HuH-7 (cell line): ENCODE data around the gene EDDM3A.
A peak's percentile ranks its signal among the peaks of the same experiment; 100 is the strongest.
"Not testable (repeated sequence)": the region's sequence is repeated elsewhere in the genome, so short reads cannot be mapped to it uniquely, and the experiment has no call there.

Source experiments
- DNase-seq: peaks from one replicate; pipeline ENCODE4 v3.0.0; 2011; ENCODE audit warnings: low spot score

EDDM3A gene

DNA sequence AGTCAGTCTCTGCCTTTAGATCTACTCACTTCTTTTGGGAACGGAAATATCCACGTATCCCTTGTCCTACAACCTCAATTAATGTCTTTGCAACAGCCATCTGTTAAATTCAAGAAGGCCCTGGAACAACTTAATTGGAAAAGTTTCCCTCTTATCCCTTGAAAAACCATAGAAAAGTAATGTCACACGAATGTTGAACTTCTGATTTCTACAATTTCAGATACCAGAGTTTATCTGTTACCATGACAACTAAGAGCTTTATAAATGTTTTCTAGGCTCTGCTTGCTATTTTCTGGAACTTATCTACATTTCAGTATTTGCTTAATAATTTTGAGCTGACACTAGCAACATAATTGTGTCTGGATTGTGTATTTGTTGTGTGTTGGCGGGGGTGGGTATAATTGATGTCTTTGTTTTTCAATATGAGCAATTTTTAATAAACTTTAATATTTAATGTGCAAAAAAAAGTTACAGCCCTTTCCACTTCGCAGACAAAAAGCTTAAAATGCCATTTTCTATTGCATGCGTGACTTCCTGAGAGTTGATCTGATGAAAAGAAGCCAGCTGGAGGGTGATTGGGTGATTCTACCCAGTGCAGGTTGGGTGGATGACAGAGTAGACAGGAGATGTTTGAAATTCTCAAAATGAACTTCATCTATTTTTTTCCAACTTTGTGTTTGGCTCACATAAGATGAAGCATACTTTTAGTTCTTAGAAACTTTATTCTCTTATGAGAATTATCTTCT is 11.8 kb upstream of the EDDM3A start:
- DNase-seq, result no peak

DNA sequence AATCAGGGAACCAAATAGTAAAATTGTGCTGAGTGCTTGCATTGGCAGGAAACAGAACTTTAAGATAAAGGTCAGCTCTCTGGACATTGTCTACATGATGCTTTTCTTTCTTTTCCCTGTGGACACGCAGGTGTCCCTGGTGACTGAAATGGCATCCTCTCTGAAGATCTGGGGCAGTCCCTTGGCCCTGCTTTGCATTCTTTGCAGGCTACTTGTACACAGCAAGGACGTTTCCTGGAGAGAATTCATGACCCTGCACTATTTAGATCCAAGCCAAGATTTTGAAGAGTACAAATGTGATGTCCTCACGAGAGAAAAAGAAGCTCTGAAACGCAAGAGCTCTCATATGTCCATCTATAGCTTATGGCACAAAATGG is 11.3 kb upstream of the EDDM3A start:
- DNase-seq, result no peak

DNA sequence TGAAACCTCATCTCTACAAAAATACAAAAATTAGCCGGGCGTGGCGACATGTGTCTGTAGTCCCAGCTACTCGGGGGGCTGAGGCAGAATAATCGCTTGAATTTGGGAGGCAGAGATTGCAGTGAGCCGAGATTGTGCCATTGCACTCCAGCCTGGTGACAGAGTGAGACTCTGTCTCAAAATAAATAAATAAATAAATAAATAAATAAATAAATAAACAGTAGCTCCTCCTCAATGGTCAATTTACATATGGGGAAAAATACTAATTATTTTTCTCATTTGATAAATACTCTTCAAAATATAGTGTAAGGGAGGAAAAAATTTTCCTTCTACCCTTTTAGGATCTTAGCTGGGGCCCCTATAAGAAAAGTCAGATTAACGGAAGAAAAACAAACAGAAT is 7.4 kb upstream of the EDDM3A start:
- not testable (repeated sequence) for DNase-seq

DNA sequence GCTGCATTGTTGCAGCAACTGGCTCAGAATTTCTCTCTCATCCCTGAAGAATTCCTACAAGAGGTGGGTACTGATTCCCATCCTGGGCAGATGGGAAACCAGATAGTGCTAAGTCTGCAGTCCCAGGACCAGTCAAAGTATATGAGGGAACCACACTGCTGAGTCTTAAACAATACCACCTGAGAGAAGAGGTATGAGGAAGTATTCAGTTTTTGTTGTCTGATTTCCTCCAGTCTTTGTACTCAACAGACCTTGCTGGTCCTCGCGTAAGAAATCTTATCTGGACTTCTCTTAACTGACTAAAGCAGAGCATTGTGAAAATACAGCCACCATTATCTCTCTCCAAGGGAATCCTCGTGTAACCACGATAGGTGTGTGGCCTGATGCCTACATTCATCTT is 3.6 kb upstream of the EDDM3A start:
- DNase-seq, result no peak

DNA sequence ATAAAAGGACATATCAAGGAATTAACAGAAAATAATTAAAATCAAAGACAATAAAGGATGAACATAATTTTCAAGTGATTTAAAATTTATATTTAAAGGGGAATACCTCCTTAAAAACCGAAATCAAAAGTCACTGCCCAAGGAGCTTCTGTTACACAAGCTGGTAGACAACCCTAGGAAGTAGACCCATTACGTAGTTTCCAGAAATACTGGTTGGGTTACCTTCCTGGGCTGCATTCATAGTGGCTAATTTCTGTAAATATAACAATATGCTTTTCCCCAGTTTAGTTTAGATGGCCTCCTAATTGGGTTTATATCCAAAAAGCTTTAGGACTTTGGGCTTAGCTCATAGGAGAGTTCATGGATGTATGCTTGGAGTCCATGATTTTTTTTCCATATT is 2.1 kb upstream of the EDDM3A start:
- no peak for DNase-seq

DNA sequence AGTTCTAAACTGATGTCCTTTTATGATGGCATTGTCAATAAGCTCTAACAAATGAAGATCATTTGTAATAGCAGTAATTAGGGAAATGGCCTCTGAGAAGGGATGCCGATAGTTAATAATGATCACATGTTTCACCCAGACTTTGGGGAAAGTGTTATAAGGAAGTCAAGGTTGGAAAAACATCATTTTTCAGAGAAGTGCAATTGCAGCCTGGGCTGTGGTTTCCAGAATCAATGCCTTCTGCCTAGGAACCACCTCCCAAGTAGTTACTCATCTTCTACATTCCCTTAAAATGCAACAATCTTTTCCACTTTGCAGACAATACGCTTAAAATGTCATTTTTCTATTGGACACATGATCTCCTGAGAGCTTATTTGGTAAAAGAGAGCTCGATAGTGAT is 879 bp downstream of the EDDM3A start:
- no peak for DNase-seq

DNA sequence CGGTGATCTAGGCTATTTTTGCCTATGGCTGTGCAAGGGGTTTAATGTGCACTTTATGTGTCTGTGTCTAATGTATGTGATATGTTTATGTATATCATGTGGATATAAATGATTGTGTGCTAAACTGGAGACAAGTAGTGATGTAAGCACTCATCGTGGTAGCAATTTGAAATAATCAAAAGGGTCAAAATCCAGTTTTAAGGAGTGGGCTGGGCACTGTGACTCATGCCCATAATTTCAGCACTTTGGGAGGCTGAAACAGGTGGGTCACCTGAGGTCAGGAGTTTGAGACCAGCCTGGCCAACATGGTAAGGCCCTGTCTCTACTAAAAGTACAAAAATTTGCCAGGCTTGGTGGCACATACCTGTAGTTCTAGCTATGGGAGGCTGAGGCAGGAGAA is 2.8 kb downstream of the EDDM3A start:
- no peak for DNase-seq

DNA sequence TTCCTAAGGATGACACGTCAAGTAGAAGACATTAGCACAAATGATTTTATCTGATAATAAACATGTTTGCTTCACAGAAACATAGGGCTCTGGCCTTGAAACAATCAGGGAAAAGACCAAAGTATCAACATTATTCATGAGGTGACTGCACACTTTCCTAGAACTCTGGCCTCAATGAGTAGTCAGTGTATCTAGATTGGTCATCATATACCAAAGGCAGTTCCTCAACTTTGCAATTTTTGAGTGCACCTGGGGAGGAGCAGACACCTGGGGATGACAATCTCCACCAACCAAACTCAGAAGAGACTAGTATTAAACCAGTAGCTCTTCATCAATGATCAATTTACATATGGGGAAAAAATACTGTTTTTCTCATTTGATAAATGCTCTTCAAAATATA is 4.5 kb downstream of the EDDM3A start:
- DNase-seq, result no peak

DNA sequence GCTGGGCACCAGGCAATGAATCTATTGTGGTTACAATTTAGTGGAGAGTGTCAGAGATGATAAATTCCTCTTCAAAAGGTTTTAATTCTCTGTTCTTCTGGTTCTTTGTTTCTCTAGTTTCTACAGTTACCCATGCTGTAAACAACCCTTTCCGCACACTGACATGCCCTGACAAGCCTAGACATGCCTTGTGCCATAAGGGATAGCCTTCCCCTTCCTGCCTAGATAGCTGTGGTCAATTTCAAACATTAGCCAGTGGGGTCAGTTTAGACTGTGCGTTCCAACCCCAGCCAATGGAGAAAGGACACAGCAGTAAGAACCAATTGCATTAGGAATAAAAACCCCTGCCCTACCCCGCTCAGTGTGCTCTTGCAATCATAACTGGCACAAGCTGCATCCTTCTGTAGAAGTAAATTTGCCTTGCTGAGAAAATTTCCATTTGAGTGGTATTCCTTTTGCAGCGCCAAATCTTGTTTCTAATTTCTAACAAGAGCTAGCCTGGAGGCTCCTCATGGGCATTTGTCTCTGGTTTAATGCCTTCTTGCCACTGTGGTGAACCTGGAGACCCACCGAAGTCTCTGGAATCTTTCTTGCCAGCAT is 6.4 kb downstream of the EDDM3A start:
- DNase-seq, result no peak

DNA sequence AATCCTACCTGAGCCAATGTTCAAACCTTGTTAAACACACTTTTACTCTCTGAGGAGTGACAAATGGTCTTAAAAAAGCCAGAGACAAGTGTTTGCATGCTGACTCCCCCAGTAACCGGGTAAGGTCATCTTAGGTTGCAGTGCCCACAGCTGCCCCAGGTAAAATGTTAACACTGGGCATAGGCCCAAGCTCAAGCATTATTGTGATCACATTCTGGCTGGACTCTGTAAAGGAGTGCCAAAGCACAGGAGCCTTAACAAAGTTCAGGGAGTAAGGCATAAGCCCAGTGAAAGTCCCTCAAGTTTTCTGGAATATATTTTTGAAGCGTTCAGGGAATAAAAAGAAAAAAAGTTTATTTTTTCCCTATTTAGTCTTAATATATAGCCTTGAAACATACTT is 8.6 kb downstream of the EDDM3A start:
- no peak for DNase-seq

DNA sequence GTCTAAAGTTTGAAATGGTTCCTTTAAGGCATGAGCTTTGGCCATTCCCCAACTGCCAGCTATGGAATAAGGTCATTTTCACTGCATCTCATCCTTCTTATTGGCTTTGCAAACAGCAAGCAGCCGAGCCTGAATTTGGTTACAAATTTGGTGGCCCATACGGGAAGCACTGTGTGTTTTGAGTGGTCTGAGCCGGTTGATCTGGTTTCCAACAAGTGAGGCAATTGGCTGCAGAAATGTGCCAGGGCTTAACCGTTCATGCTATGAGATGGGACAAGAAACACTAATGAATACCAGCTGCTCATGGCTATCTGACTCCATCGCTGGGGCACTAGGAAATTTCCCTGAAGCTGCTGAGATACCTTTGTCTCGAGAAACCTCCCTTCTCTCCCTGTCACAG is 9.3 kb downstream of the EDDM3A start:
- no peak for DNase-seq

DNA sequence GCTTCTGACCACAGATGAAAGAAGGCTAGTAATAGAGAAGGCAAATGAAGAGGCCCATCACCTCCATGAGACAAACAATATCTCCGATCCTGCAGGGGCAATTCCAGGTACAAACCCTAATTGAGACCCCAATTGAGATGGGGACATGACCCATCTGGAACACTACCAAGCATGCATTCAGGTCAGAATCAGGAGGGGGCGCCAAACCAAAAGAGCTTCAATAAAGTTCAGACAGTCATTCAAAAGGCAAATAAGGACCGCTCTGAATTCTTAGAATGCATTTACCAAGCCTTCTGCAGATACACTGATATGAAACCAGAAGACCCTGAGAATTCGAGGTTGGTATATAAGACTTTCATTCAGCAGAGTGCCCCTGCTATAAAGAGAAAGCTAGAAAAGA is 12.3 kb downstream of the EDDM3A start:
- peak; percentile 9 for DNase-seq

DNA sequence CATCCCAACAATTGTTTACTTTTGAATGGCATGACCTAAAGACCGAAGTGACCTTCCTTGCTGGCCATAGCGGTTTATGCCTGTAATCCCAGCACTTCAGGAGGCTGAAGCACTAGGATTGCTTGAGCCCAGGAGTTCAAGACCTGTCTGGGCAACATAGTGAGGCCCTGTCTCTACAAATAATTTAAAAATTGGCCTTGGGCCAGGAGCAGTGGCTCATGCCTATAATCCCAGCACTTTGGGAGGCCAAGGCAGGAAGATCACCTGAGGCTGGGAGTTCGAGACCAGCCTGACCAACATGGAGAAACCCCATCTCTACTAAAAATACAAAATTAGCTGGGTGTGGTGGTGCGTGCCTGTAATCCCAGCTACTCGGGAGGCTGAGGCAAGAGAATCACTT is 13.8 kb downstream of the EDDM3A start:
- not testable (repeated sequence) for DNase-seq

DNA sequence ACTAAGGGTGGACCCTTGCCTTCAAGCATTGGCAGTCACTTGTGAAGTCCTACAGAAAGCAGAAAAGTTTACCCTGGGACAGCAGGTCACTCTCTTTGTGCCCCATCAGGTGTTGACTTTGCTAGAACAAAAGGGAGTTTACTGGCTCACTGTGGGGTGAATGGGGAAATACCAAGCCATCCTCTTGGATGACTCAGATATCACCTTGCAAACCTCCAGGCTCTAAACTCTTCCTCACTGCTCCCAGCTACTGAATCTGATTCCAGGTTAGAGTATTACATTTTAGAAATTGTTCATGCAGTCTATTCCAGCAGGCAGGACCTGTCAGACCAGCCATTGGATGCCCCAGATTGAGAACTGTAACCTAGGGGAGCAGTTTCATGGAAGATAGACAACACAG is 15.3 kb downstream of the EDDM3A start:
- no peak for DNase-seq

DNA sequence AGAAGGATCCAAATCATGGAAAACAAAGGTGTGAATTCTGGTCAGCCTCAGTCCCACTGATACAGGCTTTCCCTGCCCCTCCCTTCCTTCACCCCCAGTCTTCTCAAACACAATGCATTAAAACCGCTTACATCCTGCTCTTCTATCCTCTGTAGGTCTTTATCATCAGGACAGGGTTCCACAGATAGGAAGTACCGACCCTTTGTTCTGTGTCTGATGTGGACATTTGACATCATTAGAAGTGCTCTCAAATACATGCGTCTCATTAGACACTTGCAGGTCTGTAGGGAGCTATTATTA is 22.9 kb downstream of the EDDM3A start:
- no peak for DNase-seq

DNA sequence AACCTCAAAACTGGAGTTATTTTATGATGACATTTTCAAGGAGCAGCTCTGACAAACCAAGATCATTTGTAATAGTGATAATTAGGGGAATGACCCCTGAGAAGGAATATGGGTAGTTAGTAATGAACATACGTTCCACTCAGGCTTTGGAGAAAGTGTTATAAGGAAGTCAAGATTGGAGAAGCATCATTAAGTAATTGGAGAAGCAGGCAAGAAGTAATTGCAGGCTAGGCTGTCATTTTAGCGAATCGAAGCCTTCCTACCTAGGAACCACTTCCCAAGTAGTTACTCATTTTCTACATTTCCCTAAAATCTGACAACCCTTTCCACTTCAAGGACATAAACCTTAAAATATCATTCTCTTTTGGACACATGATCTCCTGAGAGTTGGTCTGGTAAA is 23.7 kb downstream of the EDDM3A start:
- DNase-seq, result no peak

DNA sequence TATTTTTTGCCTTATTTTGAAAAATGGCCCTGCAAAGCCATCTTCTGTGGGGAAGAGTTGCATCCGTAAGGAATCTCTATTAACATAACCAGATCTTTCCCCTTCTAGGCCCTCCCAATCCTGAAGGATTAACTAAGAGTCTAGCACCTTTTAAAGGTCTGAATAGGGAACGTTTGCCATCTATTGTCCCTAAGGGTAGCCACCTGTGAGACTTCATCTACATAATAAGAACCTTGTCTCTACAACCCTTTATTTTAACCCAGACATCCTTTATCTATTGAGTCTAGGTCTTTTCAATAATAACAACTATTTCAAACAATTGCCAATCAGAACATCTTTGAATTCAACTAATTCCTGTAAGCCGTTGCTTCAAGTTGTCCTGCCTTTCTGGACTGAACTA is 27.0 kb downstream of the EDDM3A start:
- no peak for DNase-seq

DNA sequence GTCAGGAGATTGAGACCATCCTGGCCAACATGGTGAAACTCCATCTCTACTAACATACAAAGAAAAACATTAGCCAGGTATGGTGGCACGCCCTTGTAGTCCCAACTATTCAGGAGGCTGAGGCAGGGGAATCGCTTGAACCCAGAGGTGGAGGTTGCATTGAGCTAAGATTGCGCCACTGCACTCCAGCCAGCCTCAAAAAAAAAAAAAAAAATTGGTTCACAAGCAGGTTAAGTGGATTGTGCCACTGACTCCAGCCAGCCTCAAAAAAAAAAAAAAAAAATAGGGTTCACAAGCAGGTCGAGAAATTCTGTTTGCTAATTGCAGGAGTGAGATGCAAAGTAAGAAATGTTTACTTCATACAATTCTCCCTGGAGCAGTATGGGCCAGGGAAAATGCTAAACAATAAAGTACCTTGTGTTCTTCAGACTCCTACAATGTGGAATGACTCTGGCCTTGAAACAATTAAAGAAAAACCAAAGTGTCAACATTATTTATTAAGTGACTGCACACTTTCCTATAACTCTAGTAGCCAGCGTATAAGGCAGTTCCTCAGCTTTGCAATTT is 28.7 kb downstream of the EDDM3A start:
- no peak for DNase-seq

DNA sequence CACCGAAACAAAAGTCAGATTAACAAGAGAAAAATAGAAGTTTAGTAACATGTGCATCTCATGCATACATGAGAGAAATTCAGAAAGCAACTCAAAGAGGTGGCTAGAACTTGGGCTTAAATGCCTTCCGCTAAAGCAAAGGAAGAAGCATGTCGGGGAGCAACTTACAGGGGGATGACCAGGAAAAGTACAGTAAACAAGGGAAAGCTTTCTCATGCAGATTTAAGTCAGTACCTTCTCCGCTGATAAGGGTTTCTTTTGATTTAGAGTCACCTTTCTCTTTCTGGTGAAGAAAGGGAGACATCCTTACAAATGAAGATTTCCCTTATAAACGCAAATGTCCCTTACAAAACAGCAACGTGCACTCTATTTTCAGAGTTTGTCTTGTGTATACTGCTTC is 29.4 kb downstream of the EDDM3A start:
- no peak for DNase-seq

DNA sequence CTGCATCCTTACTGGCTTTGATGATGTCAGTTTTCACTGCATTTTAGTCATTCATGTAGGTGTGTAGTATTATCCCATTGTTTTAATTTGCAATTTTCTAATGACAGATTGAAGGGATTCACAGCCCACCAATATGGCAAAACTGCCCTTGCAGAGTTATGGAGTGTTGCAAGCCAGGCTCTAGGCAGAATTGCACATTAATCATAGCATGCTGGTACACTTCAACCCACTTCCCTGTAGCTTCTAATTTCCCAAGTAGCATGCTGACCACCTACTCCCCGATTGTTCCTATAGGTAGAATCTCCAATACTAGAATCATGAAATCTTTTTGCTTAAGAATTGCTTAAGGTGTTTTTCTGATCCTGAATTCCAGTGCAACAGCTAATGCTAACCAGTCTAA is 30.2 kb downstream of the EDDM3A start:
- DNase-seq, result no peak

DNA sequence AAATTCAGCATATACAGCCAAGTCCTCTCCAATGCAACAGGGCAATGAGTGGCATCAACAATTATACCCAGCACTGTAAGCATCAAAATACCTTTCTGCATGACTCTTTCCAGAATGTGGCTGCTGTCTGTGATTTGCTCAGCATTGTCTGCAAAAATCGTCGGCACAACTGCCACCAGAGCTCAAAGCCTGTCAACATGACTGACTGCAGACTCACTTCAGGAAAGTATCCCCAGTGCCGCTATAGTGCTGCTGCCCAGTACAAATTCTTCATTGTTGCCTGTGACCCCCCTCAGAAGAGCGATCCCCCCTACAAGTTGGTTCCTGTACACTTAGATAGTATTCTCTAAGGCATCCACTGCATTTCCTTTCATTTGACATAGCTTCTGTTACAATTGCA is 36.1 kb downstream of the EDDM3A start:
- DNase-seq, result no peak

DNA sequence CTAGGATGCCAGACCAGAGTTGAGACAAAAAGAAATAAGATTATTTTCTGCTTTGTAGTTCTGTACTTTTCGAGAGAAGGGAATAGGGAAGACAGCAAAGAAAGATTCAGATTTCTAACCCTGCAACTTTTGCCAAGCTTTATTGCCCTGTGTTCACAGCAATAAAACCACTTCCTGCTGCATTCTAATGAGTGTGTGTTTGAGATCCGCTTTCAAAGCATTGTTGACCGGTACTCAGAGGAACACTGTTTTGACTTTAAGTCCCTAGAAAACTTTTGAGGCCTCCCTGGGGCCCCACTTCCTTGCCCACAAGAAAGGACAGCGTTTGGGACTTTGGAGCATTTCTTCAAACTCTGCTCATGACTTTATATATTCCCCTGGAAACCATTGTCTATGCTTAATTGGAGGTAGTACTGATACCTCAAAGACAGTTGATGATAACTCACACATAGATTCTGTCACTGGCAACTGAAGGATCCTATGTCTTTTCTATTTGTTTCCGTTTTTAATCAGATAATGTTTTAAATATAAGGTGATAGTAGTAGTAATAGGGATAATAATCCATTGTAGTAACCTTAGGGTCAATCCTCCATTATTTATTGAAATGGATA is 36.7 kb downstream of the EDDM3A start:
- DNase-seq, result peak; percentile 24

DNA sequence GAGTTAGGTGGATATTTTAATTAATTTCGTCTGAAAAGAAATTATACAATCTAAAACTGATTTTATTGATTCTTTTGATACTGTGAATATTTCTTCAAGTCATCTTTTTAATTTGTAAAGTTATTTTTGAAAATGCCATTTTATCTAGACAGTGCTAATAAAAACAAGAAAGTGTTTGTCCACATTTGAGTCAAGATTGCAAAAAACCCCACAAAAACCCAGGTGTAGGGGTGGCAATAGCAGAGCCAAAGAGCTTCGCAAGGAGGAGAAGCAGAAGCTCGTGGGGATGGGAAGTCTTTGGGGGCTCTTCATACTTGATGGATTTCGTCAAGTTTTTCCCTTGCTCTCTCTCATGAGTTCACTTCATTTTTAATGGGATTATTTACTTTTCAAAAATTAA is 41.3 kb downstream of the EDDM3A start:
- DNase-seq, result no peak
